PC-3 (cell line): ENCODE measurements around the gene PGM2L1. TPM values are rescaled to one million over a fixed set of nuclear protein-coding genes. Genes with fewer than 3 reads are reported as not detected.

Experiments used
- ATAC-seq: fragments of 200-7000 bp; cut with Tn5 transposase; 2 replicates; pipeline ENCODE4 v1.9.1; 2020; ENCODE audit warnings: mild to moderate bottlenecking, moderate library complexity
- BruUV-seq: library from RNA; stranded (reverse); fragments of 400-500 nt; replicated peaks from 2 replicates; lab custom pipeline; 2021; lab: Mats Ljungman, UMichigan
- CTCF ChIA-PET: fragments of 300-600 bp; sonication (Branson Sonifier 250); formaldehyde crosslinking; loops from one replicate; lab custom pipeline; 2022; ENCODE audit warnings: antibody characterized with exemption; lab: Charles Lee
- POLR2A ChIA-PET: fragments of 300-600 bp; sonication (Branson Sonifier 250); formaldehyde crosslinking; loops from one replicate; lab custom pipeline; 2022; ENCODE audit warnings: antibody characterized with exemption; ENCODE audit not compliant: unreplicated experiment; lab: Charles Lee
- DNase-seq: peaks from one replicate; pipeline ENCODE4 v3.0.0-alpha.2; 2015
- H2AFZ ChIP-seq: fragments of 300-600 bp; sonication (generic); 2 replicates; pipeline ENCODE4 v1.6.0; 2016; ENCODE audit warnings: antibody characterized with exemption, low read length
- H3F3A ChIP-seq: fragments of 300-600 bp; sonication (generic); one replicate; pipeline ENCODE4 v1.6.0; 2017; ENCODE audit warnings: antibody characterized with exemption, low read length, control low read depth, mild to moderate bottlenecking; ENCODE audit not compliant: unreplicated experiment
- H3K27ac ChIP-seq: fragments of 300-600 bp; sonication (generic); 2 replicates; pipeline ENCODE4 v1.5.1; 2016; ENCODE audit warnings: mild to moderate bottlenecking, low read length
- H3K27me3 ChIP-seq: fragments of 300-600 bp; sonication (generic); 2 replicates; pipeline ENCODE4 v1.6.1; 2016; ENCODE audit warnings: low read length, mixed read lengths
- H3K36me3 ChIP-seq: fragments of 300-600 bp; sonication (generic); 2 replicates; pipeline ENCODE4 v1.6.1; 2016; ENCODE audit warnings: low read depth, mixed run types, low read length, mixed read lengths
- H3K4me1 ChIP-seq: fragments of 300-600 bp; sonication (generic); 2 replicates; pipeline ENCODE4 v1.5.1; 2016; ENCODE audit warnings: low read length; ENCODE audit not compliant: insufficient read depth
- H3K4me2 ChIP-seq: fragments of 300-600 bp; sonication (generic); 2 replicates; pipeline ENCODE4 v1.6.0; 2016; ENCODE audit warnings: low read length
- H3K4me3 ChIP-seq: fragments of 300-600 bp; sonication (generic); 2 replicates; pipeline ENCODE4 v1.5.1; 2016; ENCODE audit warnings: mild to moderate bottlenecking, low read length, mixed read lengths
- H3K79me2 ChIP-seq: fragments of 300-600 bp; sonication (generic); 2 replicates; pipeline ENCODE4 v1.6.1; 2017; ENCODE audit warnings: low read length, mixed read lengths
- H3K9ac ChIP-seq: fragments of 300-600 bp; sonication (generic); 2 replicates; pipeline ENCODE4 v1.6.0; 2016; ENCODE audit warnings: mild to moderate bottlenecking, low read length
- H3K9me2 ChIP-seq: fragments of 300-600 bp; sonication (generic); replicated peaks from 2 replicates; pipeline ENCODE4 v1.6.1; 2016; ENCODE audit warnings: mixed run types, low read length, mixed read lengths
- H3K9me3 ChIP-seq: fragments of 300-600 bp; sonication (generic); 2 replicates; pipeline ENCODE4 v1.6.1; 2016; ENCODE audit warnings: low read length, mixed read lengths
- H4K20me1 ChIP-seq: fragments of 300-600 bp; sonication (generic); 2 replicates; pipeline ENCODE4 v1.6.1; 2016; ENCODE audit warnings: low read length, mixed read lengths
- EZH2 ChIP-seq: fragments of 300-600 bp; sonication (generic); IDR thresholded peaks from one replicate; pipeline ENCODE4 v1.6.1; 2017; ENCODE audit warnings: antibody characterized with exemption, mild to moderate bottlenecking, low read length; ENCODE audit not compliant: unreplicated experiment
- EZH2phosphoT487 ChIP-seq: fragments of 300-600 bp; sonication (generic); IDR thresholded peaks from 2 replicates; pipeline ENCODE4 v1.6.1; 2018; ENCODE audit warnings: mild to moderate bottlenecking, antibody characterized with exemption, low read length, borderline replicate concordance
- intact Hi-C: fragments of 100-400 bp; cut with micrococcal nuclease; formaldehyde crosslinking; loops from 2 replicates; pipeline ENCODE4 v1.9.0; 2023
- total RNA-seq: library from RNA; depleted of rRNA; stranded (reverse); fragments of >200 nt; gene quantifications from 2 replicates; pipeline ENCODE4 v1.2.3, GENCODE V29; 2014
- TF ChIP-seq, protein P1 (sequence below): fragments of 300-600 bp; sonication (generic); conservative IDR thresholded peaks from 2 replicates; pipeline ENCODE4 v1.5.1; 2017; ENCODE audit warnings: antibody characterized with exemption, low read depth, mild to moderate bottlenecking, low read length

Gene PGM2L1
- total RNA-seq, 1 experiment from 2014 or later, result 1.9 TPM

DNA sequence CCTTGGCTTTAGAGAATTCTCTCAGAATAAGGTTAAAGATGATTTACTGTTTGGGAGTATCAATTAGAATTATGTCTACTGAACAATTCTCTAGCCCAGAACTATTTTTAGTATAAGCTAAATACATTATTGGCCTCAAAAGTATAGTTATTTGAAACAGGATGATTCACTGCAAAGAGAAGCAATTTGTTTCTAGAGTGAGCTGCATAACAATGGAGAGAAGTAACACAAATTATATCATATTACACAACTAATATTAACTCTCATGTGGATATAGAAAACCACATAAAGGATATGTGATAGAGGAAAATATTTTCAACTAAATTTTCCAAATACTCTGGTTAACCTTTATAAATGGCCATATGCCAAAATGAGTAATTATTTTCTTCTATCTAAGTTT, 24.9 kb downstream of the PGM2L1 start:
- no peaks in the 10 kb centered on the region for H3K9me2 ChIP-seq
- POLR2A ChIA-PET, result no interaction called here
- DNase-seq (peak; percentile 29), ATAC-seq (peak; percentile 21; the same call in 1 of the 2 replicates)
- H4K20me1 ChIP-seq, result no peaks in the 10 kb centered on the region
- H2AFZ ChIP-seq, result no peak overlapping the region
- peaks cover 28% of the 10 kb centered on the region for H3K4me1 ChIP-seq
- H3K4me3 ChIP-seq, result no peak overlapping the region
- TF ChIP-seq EZH2phosphoT487 (no peak), EZH2 (no peak)
- TF ChIP-seq, protein P1, sequence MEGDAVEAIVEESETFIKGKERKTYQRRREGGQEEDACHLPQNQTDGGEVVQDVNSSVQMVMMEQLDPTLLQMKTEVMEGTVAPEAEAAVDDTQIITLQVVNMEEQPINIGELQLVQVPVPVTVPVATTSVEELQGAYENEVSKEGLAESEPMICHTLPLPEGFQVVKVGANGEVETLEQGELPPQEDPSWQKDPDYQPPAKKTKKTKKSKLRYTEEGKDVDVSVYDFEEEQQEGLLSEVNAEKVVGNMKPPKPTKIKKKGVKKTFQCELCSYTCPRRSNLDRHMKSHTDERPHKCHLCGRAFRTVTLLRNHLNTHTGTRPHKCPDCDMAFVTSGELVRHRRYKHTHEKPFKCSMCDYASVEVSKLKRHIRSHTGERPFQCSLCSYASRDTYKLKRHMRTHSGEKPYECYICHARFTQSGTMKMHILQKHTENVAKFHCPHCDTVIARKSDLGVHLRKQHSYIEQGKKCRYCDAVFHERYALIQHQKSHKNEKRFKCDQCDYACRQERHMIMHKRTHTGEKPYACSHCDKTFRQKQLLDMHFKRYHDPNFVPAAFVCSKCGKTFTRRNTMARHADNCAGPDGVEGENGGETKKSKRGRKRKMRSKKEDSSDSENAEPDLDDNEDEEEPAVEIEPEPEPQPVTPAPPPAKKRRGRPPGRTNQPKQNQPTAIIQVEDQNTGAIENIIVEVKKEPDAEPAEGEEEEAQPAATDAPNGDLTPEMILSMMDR, result no peak
- no peaks in the 10 kb centered on the region for H3K79me2 ChIP-seq
- CTCF ChIA-PET, result interaction anchor here (0.9 kb wide), 1 partner anchor 16 kb away, joined by 3 read pairs; no protein-coding TSS in a partner anchor
- peaks cover 6% of the 10 kb centered on the region for H3F3A ChIP-seq
- H3K27me3 ChIP-seq, result no peaks in the 10 kb centered on the region
- no peaks in the 10 kb centered on the region for H3K36me3 ChIP-seq
- H3K27ac ChIP-seq, result peak overlapping the region; percentile 1; the same call in 1 of the 2 replicates
- H3K4me2 ChIP-seq, result no peak overlapping the region
- H3K9ac ChIP-seq, result no peak overlapping the region
- no TSS peak for BruUV-seq
- H3K9me3 ChIP-seq, result no peaks in the 10 kb centered on the region
- intact Hi-C loops, result loop anchor here (5.0 kb wide), 2 partner anchors 41 to 69 kb away; no protein-coding TSS in a partner anchor

GRCh38 chr11:74371269-74372052, 26.8 kb downstream of the PGM2L1 start:
- Histone ChIP-seq H3K4me1 (peaks cover 28% of the 10 kb centered on the region), H3K9ac (peak overlapping the region; percentile 32), H3K36me3 (no peaks in the 10 kb centered on the region), H2AFZ (no peak overlapping the region), H3K9me2 (no peaks in the 10 kb centered on the region), H3K4me2 (peak overlapping the region; percentile 58), H3K27me3 (no peaks in the 10 kb centered on the region), H3K4me3 (no peak overlapping the region), H3K27ac (peak overlapping the region; percentile 78), H3K9me3 (no peaks in the 10 kb centered on the region), H3F3A (peaks cover 6% of the 10 kb centered on the region), H4K20me1 (no peaks in the 10 kb centered on the region), H3K79me2 (no peaks in the 10 kb centered on the region)
- ATAC-seq, result peak; percentile 99
- DNase-seq, result peak; percentile 94
- ChIA-PET CTCF (interaction anchor here (0.6 to 1.2 kb wide), 3 partner anchors 34 to 116 kb away, joined by 3 to 6 read pairs (median 4); no protein-coding TSS in a partner anchor), POLR2A (no interaction called here)
- intact Hi-C loops, result loop anchor here (5.0 kb wide), 2 partner anchors 39 to 71 kb away; no protein-coding TSS in a partner anchor
- BruUV-seq, result no TSS peak
- TF ChIP-seq, protein P1, result no peak
- TF ChIP-seq EZH2phosphoT487 (no peak), EZH2 (no peak)
